IMR-90 (cell line): ENCODE results near the gene PI4K2B. TPM values are rescaled to one million over a fixed set of nuclear protein-coding genes. Genes with fewer than 3 reads are reported as not detected.

Source experiments
- ATAC-seq: fragments of 200-7000 bp; cut with Tn5 transposase; 2 replicates; pipeline ENCODE4 v1.9.1; 2020; ENCODE audit warnings: low read depth, mild to moderate bottlenecking, moderate library complexity
- BruUV-seq: library from RNA; stranded (reverse); fragments of 400-500 nt; replicated peaks from 2 replicates; lab custom pipeline; 2021; lab: Mats Ljungman, UMichigan
- CTCF ChIA-PET: fragments of 300-600 bp; formaldehyde crosslinking; extraction: SDS; loops from one replicate; lab custom pipeline; 2021; ENCODE audit warnings: antibody characterized with exemption; lab: Yijun Ruan, JAX
- POLR2A ChIA-PET: fragments of 300-600 bp; sonication (Branson Sonifier 250); formaldehyde crosslinking; loops from one replicate; lab custom pipeline; 2022; ENCODE audit warnings: antibody characterized with exemption; ENCODE audit not compliant: unreplicated experiment; lab: Charles Lee
- DNase-seq: peaks from one replicate; pipeline ENCODE4 v3.0.0; 2013
- H2AFZ ChIP-seq: replicated peaks from 2 replicates; pipeline ENCODE3; 2013; ENCODE audit warnings: low read length, mild to moderate bottlenecking; ENCODE audit not compliant: poor library complexity
- H2AK5ac ChIP-seq: 2 replicates; pipeline ENCODE4 v1.6.1; 2013; ENCODE audit warnings: low read depth, low read length, inconsistent platforms
- H2AK9ac ChIP-seq: replicated peaks from 2 replicates; pipeline ENCODE3; 2013; ENCODE audit warnings: mild to moderate bottlenecking, low read depth, low read length, moderate library complexity; ENCODE audit not compliant: poor library complexity
- H2BK120ac ChIP-seq: 2 replicates; pipeline ENCODE4 v1.6.1; 2013; ENCODE audit warnings: low read depth, low read length, inconsistent platforms
- H2BK15ac ChIP-seq: 3 replicates; pipeline ENCODE4 v1.6.1; 2013; ENCODE audit warnings: low read depth, low read length, inconsistent platforms
- H2BK20ac ChIP-seq: 2 replicates; pipeline ENCODE4 v1.6.1; 2013; ENCODE audit warnings: low read depth, mild to moderate bottlenecking, inconsistent platforms, low read length, moderate library complexity
- H2BK5ac ChIP-seq: 2 replicates; pipeline ENCODE4 v1.6.1; 2013; ENCODE audit warnings: mild to moderate bottlenecking, low read depth, low read length, inconsistent platforms; ENCODE audit not compliant: poor library complexity, severe bottlenecking
- H3K14ac ChIP-seq: replicated peaks from 2 replicates; pipeline ENCODE4 v1.6.1; 2013; ENCODE audit warnings: low read depth, low read length, inconsistent platforms
- H3K18ac ChIP-seq: 2 replicates; pipeline ENCODE4 v1.6.1; 2013; ENCODE audit warnings: low read depth, low read length, control low read depth
- H3K23ac ChIP-seq: 2 replicates; pipeline ENCODE4 v1.6.1; 2013; ENCODE audit warnings: low read depth, low read length, inconsistent platforms
- H3K27ac ChIP-seq: 2 replicates; pipeline ENCODE4 v1.5.1; 2013; ENCODE audit warnings: mild to moderate bottlenecking, control low read depth, low read length; ENCODE audit not compliant: insufficient read depth
- H3K27me3 ChIP-seq: 2 replicates; pipeline ENCODE4 v1.6.1; 2013; ENCODE audit warnings: low read length; ENCODE audit not compliant: control insufficient read depth, insufficient read depth
- H3K36me3 ChIP-seq: 2 replicates; pipeline ENCODE4 v1.6.1; 2013; ENCODE audit warnings: low read length, mixed read lengths; ENCODE audit not compliant: control insufficient read depth, insufficient read depth
- H3K4ac ChIP-seq: 2 replicates; pipeline ENCODE4 v1.6.1; 2013; ENCODE audit warnings: low read depth, low read length, inconsistent platforms
- H3K4me1 ChIP-seq: 2 replicates; pipeline ENCODE4 v1.6.1; 2013; ENCODE audit warnings: low read length, mixed read lengths; ENCODE audit not compliant: control insufficient read depth, insufficient read depth
- H3K4me2 ChIP-seq: 2 replicates; pipeline ENCODE4 v1.6.1; 2013; ENCODE audit warnings: low read depth, mild to moderate bottlenecking, control low read depth, low read length, moderate library complexity
- H3K4me3 ChIP-seq: 2 replicates; pipeline ENCODE4 v1.5.1; 2013; ENCODE audit warnings: low read depth, mild to moderate bottlenecking, control low read depth, low read length, moderate library complexity; ENCODE audit not compliant: insufficient read depth
- H3K56ac ChIP-seq: 2 replicates; pipeline ENCODE4 v1.6.1; 2013; ENCODE audit warnings: low read length, inconsistent platforms; ENCODE audit not compliant: insufficient read depth; ENCODE audit errors: extremely low read depth
- H3K79me1 ChIP-seq, 2 experiments: 2 replicates each; pipeline ENCODE4 v1.6.1; 2013; ENCODE audit warnings: low read length in 2 of 2, inconsistent platforms in 1 of 2, low read depth in 1 of 2
- H3K9ac ChIP-seq: 2 replicates; pipeline ENCODE4 v1.6.1; 2013; ENCODE audit warnings: low read depth, low read length, control low read depth
- H3K9me1 ChIP-seq: 2 replicates; pipeline ENCODE4 v1.6.1; 2013; ENCODE audit warnings: low read length, inconsistent platforms; ENCODE audit not compliant: insufficient read depth
- H3K9me3 ChIP-seq: 2 replicates; pipeline ENCODE4 v1.6.1; 2013; ENCODE audit warnings: low read length; ENCODE audit not compliant: control insufficient read depth, insufficient read depth
- H4K20me1 ChIP-seq: 2 replicates; pipeline ENCODE4 v1.6.1; 2013; ENCODE audit warnings: low read length, inconsistent platforms; ENCODE audit not compliant: insufficient read depth
- H4K5ac ChIP-seq: 2 replicates; pipeline ENCODE4 v1.6.1; 2013; ENCODE audit warnings: mild to moderate bottlenecking, low read depth, low read length, control low read depth
- H4K8ac ChIP-seq, 2 experiments: 2 replicates each; pipeline ENCODE4 v1.6.1; 2013; ENCODE audit warnings: low read depth in 2 of 2, low read length in 2 of 2, control low read depth in 1 of 2, inconsistent platforms in 1 of 2
- H4K91ac ChIP-seq: 2 replicates; pipeline ENCODE4 v1.6.1; 2013; ENCODE audit warnings: low read depth, low read length, inconsistent platforms; ENCODE audit not compliant: insufficient read depth
- BHLHE40 ChIP-seq: fragments of 150-350 bp; IDR thresholded peaks from 2 replicates; pipeline ENCODE4 v1.6.1; 2016; ENCODE audit warnings: mild to moderate bottlenecking, low read depth, low read length
- CHD1 ChIP-seq: IDR thresholded peaks from 2 replicates; pipeline ENCODE4 v1.6.1; 2012; ENCODE audit warnings: low read depth, low read length, improper control_type of control experiment
- CTCF ChIP-seq: conservative IDR thresholded peaks from 2 replicates; pipeline ENCODE4 v1.5.1; 2012; ENCODE audit warnings: mild to moderate bottlenecking, low read depth, low read length, improper control_type of control experiment
- ELK1 ChIP-seq: fragments of 150-350 bp; IDR thresholded peaks from 2 replicates; pipeline ENCODE4 v1.6.1; 2016; ENCODE audit warnings: low read depth, mild to moderate bottlenecking, low read length, moderate library complexity, borderline replicate concordance
- FOS ChIP-seq: fragments of 150-350 bp; IDR thresholded peaks from 2 replicates; pipeline ENCODE4 v1.6.1; 2016; ENCODE audit warnings: low read depth, low read length
- MAFK ChIP-seq: IDR thresholded peaks from 2 replicates; pipeline ENCODE4 v1.6.1; 2012; ENCODE audit warnings: low read depth, low read length, improper control_type of control experiment
- MAZ ChIP-seq: IDR thresholded peaks from 2 replicates; pipeline ENCODE4 v1.6.1; 2012; ENCODE audit warnings: low read depth, mild to moderate bottlenecking, low read length, improper control_type of control experiment, moderate library complexity, borderline replicate concordance
- MXI1 ChIP-seq: IDR thresholded peaks from 2 replicates; pipeline ENCODE4 v1.6.1; 2012; ENCODE audit warnings: low read depth, mild to moderate bottlenecking, low read length, moderate library complexity, borderline replicate concordance
- NFE2L2 ChIP-seq: fragments of 150-350 bp; IDR thresholded peaks from 2 replicates; pipeline ENCODE4 v1.6.1; 2016; ENCODE audit warnings: low read depth, mild to moderate bottlenecking, low read length
- POLR2A ChIP-seq: IDR thresholded peaks from 2 replicates; pipeline ENCODE4 v1.6.1; 2012; ENCODE audit warnings: mild to moderate bottlenecking, low read depth, low read length
- RAD21 ChIP-seq: IDR thresholded peaks from 2 replicates; pipeline ENCODE4 v1.6.1; 2012; ENCODE audit warnings: low read length, improper control_type of control experiment
- RCOR1 ChIP-seq: IDR thresholded peaks from 2 replicates; pipeline ENCODE4 v1.6.1; 2012; ENCODE audit warnings: mild to moderate bottlenecking, low read length, improper control_type of control experiment; ENCODE audit not compliant: insufficient replicate concordance
- RFX5 ChIP-seq: IDR thresholded peaks from 2 replicates; pipeline ENCODE4 v1.8.0; 2012; ENCODE audit warnings: low read depth, mild to moderate bottlenecking, low read length, moderate library complexity
- SMC3 ChIP-seq: fragments of 150-350 bp; IDR thresholded peaks from 2 replicates; pipeline ENCODE4 v1.6.1; 2016; ENCODE audit warnings: low read depth, mild to moderate bottlenecking, antibody characterized with exemption, low read length, moderate library complexity
- USF2 ChIP-seq: fragments of 150-350 bp; IDR thresholded peaks from 2 replicates; pipeline ENCODE4 v1.6.1; 2017; ENCODE audit warnings: mild to moderate bottlenecking, antibody characterized with exemption, low read length, low read depth
- WGBS, 2 experiments: methylation state at CpG; one replicate each; pipeline versions ENCODE4 v1.1.5 to v1.1.7; 2013; ENCODE audit warnings: missing lambda C conversion rate in 2 of 2; ENCODE audit not compliant: insufficient read length in 1 of 2; ENCODE audit errors: extremely low coverage in 2 of 2; 5-methylcytosine and 5-hydroxymethylcytosine counted together
- dilution Hi-C: fragments of 300-500 bp; cut with HindIII; formaldehyde crosslinking; loops from one replicate; pipeline ENCODE4 v1.14.3; 2018; ENCODE audit warnings: low sequenced_read_pairs; ENCODE audit not compliant: unreplicated experiment
- in situ Hi-C: fragments of 300-500 bp; cut with MboI; formaldehyde crosslinking; loops from 3 replicates; pipeline ENCODE4 v1.14.3; 2019; ENCODE audit warnings: low sequenced_read_pairs, inconsistent platforms, mixed read lengths
- intact Hi-C: fragments of 100-400 bp; cut with micrococcal nuclease; formaldehyde crosslinking; loops from 2 replicates; pipeline ENCODE4 v1.10.0; 2022
- polyA plus RNA-seq, 3 experiments: library from polyadenylated mRNA; depleted of rRNA; stranded (reverse); fragments of >200 nt; gene quantifications; 2 replicates each; pipeline ENCODE4 v1.2.3, GENCODE V29; 2012; ENCODE audit warnings: low replicate concordance in 1 of 3
- total RNA-seq: library from RNA; depleted of rRNA; stranded (reverse); fragments of >200 nt; gene quantifications from 2 replicates; pipeline ENCODE4 v1.2.3, GENCODE V29; 2012

Gene PI4K2B
- total and polyA plus RNA-seq, 2 of the 4 experiments (the other 2 are of a cell fraction), result 6.5 to 7.6 TPM

GRCh38 chr4:25252230-25253070 lies 18.6 kb downstream of the PI4K2B start:
- no peaks in the 10 kb centered on the region for H3K4me1 ChIP-seq
- in situ Hi-C loops, result no loop called here
- no peak overlapping the region for H3K18ac ChIP-seq
- no peak overlapping the region for H3K4me3 ChIP-seq
- no peak overlapping the region for H3K27ac ChIP-seq
- H3K9me3 ChIP-seq, result no peaks in the 10 kb centered on the region
- POLR2A ChIA-PET, result no interaction called here
- no peak overlapping the region for H3K4ac ChIP-seq
- no peak overlapping the region for H3K14ac ChIP-seq
- no peak overlapping the region for H3K23ac ChIP-seq
- ATAC-seq (no peak), DNase-seq (no peak)
- no peaks in the 10 kb centered on the region; the same call in 1 of the 2 replicates for H4K20me1 ChIP-seq
- peaks cover 5 to 21% of the 10 kb centered on the region in 2 experiments; a peak in 3 of 4 replicates for H3K79me1 ChIP-seq
- H2BK15ac ChIP-seq, result no peak overlapping the region
- no peak overlapping the region for H2BK120ac ChIP-seq
- H4K5ac ChIP-seq, result no peak overlapping the region
- intact Hi-C loops, result no loop called here
- H3K56ac ChIP-seq, result no peak overlapping the region
- no peak overlapping the region for H4K91ac ChIP-seq
- no peak overlapping the region; the same call in 1 of the 2 replicates for H3K4me2 ChIP-seq
- no peak overlapping the region for H2BK5ac ChIP-seq
- no peak overlapping the region for H2AFZ ChIP-seq
- no TSS peak for BruUV-seq
- H2BK20ac ChIP-seq, result no peak overlapping the region
- no peaks in the 10 kb centered on the region for H3K27me3 ChIP-seq
- no peak overlapping the region for H3K9ac ChIP-seq
- H2AK9ac ChIP-seq, result no peak overlapping the region
- H4K8ac ChIP-seq, result no peak overlapping the region
- no peaks in the 10 kb centered on the region for H3K9me1 ChIP-seq
- no peak overlapping the region for H2AK5ac ChIP-seq
- dilution Hi-C loops, result no loop called here
- CTCF ChIA-PET, result no interaction called here
- H3K36me3 ChIP-seq, result no peaks in the 10 kb centered on the region
- WGBS, 2 experiments, result 100% methylated on average over 1 of the region's 9 CpGs; no CpG with 5 or more reads in 1 of the 2 experiments
- TF ChIP-seq ELK1 (no peak), CHD1 (no peak), POLR2A (no peak), NFE2L2 (no peak), MAZ (no peak), CTCF (no peak), BHLHE40 (no peak), RCOR1 (no peak), RAD21 (no peak), SMC3 (no peak), RFX5 (no peak), MXI1 (no peak), FOS (no peak), USF2 (no peak), MAFK (no peak)
